IMR-90 (cell line): ENCODE results near the gene COL13A1. TPM values are rescaled to one million over a fixed set of nuclear protein-coding genes. Genes with fewer than 3 reads are reported as not detected.

ENCODE experiments used
- ATAC-seq: fragments of 200-7000 bp; cut with Tn5 transposase; 2 replicates; pipeline ENCODE4 v1.9.1; 2020; ENCODE audit warnings: low read depth, mild to moderate bottlenecking, moderate library complexity
- BruUV-seq: library from RNA; stranded (reverse); fragments of 400-500 nt; replicated peaks from 2 replicates; lab custom pipeline; 2021; lab: Mats Ljungman, UMichigan
- CTCF ChIA-PET: fragments of 300-600 bp; formaldehyde crosslinking; extraction: SDS; loops from one replicate; lab custom pipeline; 2021; ENCODE audit warnings: antibody characterized with exemption; lab: Yijun Ruan, JAX
- POLR2A ChIA-PET: fragments of 300-600 bp; sonication (Branson Sonifier 250); formaldehyde crosslinking; loops from one replicate; lab custom pipeline; 2022; ENCODE audit warnings: antibody characterized with exemption; ENCODE audit not compliant: unreplicated experiment; lab: Charles Lee
- DNase-seq: peaks from one replicate; pipeline ENCODE4 v3.0.0; 2013
- H2AFZ ChIP-seq: replicated peaks from 2 replicates; pipeline ENCODE3; 2013; ENCODE audit warnings: low read length, mild to moderate bottlenecking; ENCODE audit not compliant: poor library complexity
- H2AK5ac ChIP-seq: 2 replicates; pipeline ENCODE4 v1.6.1; 2013; ENCODE audit warnings: low read depth, low read length, inconsistent platforms
- H2AK9ac ChIP-seq: replicated peaks from 2 replicates; pipeline ENCODE3; 2013; ENCODE audit warnings: mild to moderate bottlenecking, low read depth, low read length, moderate library complexity; ENCODE audit not compliant: poor library complexity
- H2BK120ac ChIP-seq: 2 replicates; pipeline ENCODE4 v1.6.1; 2013; ENCODE audit warnings: low read depth, low read length, inconsistent platforms
- H2BK15ac ChIP-seq: 3 replicates; pipeline ENCODE4 v1.6.1; 2013; ENCODE audit warnings: low read depth, low read length, inconsistent platforms
- H2BK20ac ChIP-seq: 2 replicates; pipeline ENCODE4 v1.6.1; 2013; ENCODE audit warnings: low read depth, mild to moderate bottlenecking, inconsistent platforms, low read length, moderate library complexity
- H2BK5ac ChIP-seq: 2 replicates; pipeline ENCODE4 v1.6.1; 2013; ENCODE audit warnings: mild to moderate bottlenecking, low read depth, low read length, inconsistent platforms; ENCODE audit not compliant: poor library complexity, severe bottlenecking
- H3K14ac ChIP-seq: replicated peaks from 2 replicates; pipeline ENCODE4 v1.6.1; 2013; ENCODE audit warnings: low read depth, low read length, inconsistent platforms
- H3K18ac ChIP-seq: 2 replicates; pipeline ENCODE4 v1.6.1; 2013; ENCODE audit warnings: low read depth, low read length, control low read depth
- H3K23ac ChIP-seq: 2 replicates; pipeline ENCODE4 v1.6.1; 2013; ENCODE audit warnings: low read depth, low read length, inconsistent platforms
- H3K27ac ChIP-seq: 2 replicates; pipeline ENCODE4 v1.5.1; 2013; ENCODE audit warnings: mild to moderate bottlenecking, control low read depth, low read length; ENCODE audit not compliant: insufficient read depth
- H3K27me3 ChIP-seq: 2 replicates; pipeline ENCODE4 v1.6.1; 2013; ENCODE audit warnings: low read length; ENCODE audit not compliant: control insufficient read depth, insufficient read depth
- H3K36me3 ChIP-seq: 2 replicates; pipeline ENCODE4 v1.6.1; 2013; ENCODE audit warnings: low read length, mixed read lengths; ENCODE audit not compliant: control insufficient read depth, insufficient read depth
- H3K4ac ChIP-seq: 2 replicates; pipeline ENCODE4 v1.6.1; 2013; ENCODE audit warnings: low read depth, low read length, inconsistent platforms
- H3K4me1 ChIP-seq: 2 replicates; pipeline ENCODE4 v1.6.1; 2013; ENCODE audit warnings: low read length, mixed read lengths; ENCODE audit not compliant: control insufficient read depth, insufficient read depth
- H3K4me2 ChIP-seq: 2 replicates; pipeline ENCODE4 v1.6.1; 2013; ENCODE audit warnings: low read depth, mild to moderate bottlenecking, control low read depth, low read length, moderate library complexity
- H3K4me3 ChIP-seq: 2 replicates; pipeline ENCODE4 v1.5.1; 2013; ENCODE audit warnings: low read depth, mild to moderate bottlenecking, control low read depth, low read length, moderate library complexity; ENCODE audit not compliant: insufficient read depth
- H3K56ac ChIP-seq: 2 replicates; pipeline ENCODE4 v1.6.1; 2013; ENCODE audit warnings: low read length, inconsistent platforms; ENCODE audit not compliant: insufficient read depth; ENCODE audit errors: extremely low read depth
- H3K79me1 ChIP-seq, 2 experiments: 2 replicates each; pipeline ENCODE4 v1.6.1; 2013; ENCODE audit warnings: low read length in 2 of 2, inconsistent platforms in 1 of 2, low read depth in 1 of 2
- H3K9ac ChIP-seq: 2 replicates; pipeline ENCODE4 v1.6.1; 2013; ENCODE audit warnings: low read depth, low read length, control low read depth
- H3K9me1 ChIP-seq: 2 replicates; pipeline ENCODE4 v1.6.1; 2013; ENCODE audit warnings: low read length, inconsistent platforms; ENCODE audit not compliant: insufficient read depth
- H3K9me3 ChIP-seq: 2 replicates; pipeline ENCODE4 v1.6.1; 2013; ENCODE audit warnings: low read length; ENCODE audit not compliant: control insufficient read depth, insufficient read depth
- H4K20me1 ChIP-seq: 2 replicates; pipeline ENCODE4 v1.6.1; 2013; ENCODE audit warnings: low read length, inconsistent platforms; ENCODE audit not compliant: insufficient read depth
- H4K5ac ChIP-seq: 2 replicates; pipeline ENCODE4 v1.6.1; 2013; ENCODE audit warnings: mild to moderate bottlenecking, low read depth, low read length, control low read depth
- H4K8ac ChIP-seq, 2 experiments: 2 replicates each; pipeline ENCODE4 v1.6.1; 2013; ENCODE audit warnings: low read depth in 2 of 2, low read length in 2 of 2, control low read depth in 1 of 2, inconsistent platforms in 1 of 2
- H4K91ac ChIP-seq: 2 replicates; pipeline ENCODE4 v1.6.1; 2013; ENCODE audit warnings: low read depth, low read length, inconsistent platforms; ENCODE audit not compliant: insufficient read depth
- CTCF ChIP-seq: conservative IDR thresholded peaks from 2 replicates; pipeline ENCODE4 v1.5.1; 2012; ENCODE audit warnings: mild to moderate bottlenecking, low read depth, low read length, improper control_type of control experiment
- FOS ChIP-seq: fragments of 150-350 bp; IDR thresholded peaks from 2 replicates; pipeline ENCODE4 v1.6.1; 2016; ENCODE audit warnings: low read depth, low read length
- MAZ ChIP-seq: IDR thresholded peaks from 2 replicates; pipeline ENCODE4 v1.6.1; 2012; ENCODE audit warnings: low read depth, mild to moderate bottlenecking, low read length, improper control_type of control experiment, moderate library complexity, borderline replicate concordance
- MXI1 ChIP-seq: IDR thresholded peaks from 2 replicates; pipeline ENCODE4 v1.6.1; 2012; ENCODE audit warnings: low read depth, mild to moderate bottlenecking, low read length, moderate library complexity, borderline replicate concordance
- RAD21 ChIP-seq: IDR thresholded peaks from 2 replicates; pipeline ENCODE4 v1.6.1; 2012; ENCODE audit warnings: low read length, improper control_type of control experiment
- WGBS, 2 experiments: methylation state at CpG; one replicate each; pipeline versions ENCODE4 v1.1.5 to v1.1.7; 2013; ENCODE audit warnings: missing lambda C conversion rate in 2 of 2; ENCODE audit not compliant: insufficient read length in 1 of 2; ENCODE audit errors: extremely low coverage in 2 of 2; 5-methylcytosine and 5-hydroxymethylcytosine counted together
- dilution Hi-C: fragments of 300-500 bp; cut with HindIII; formaldehyde crosslinking; loops from one replicate; pipeline ENCODE4 v1.14.3; 2018; ENCODE audit warnings: low sequenced_read_pairs; ENCODE audit not compliant: unreplicated experiment
- in situ Hi-C: fragments of 300-500 bp; cut with MboI; formaldehyde crosslinking; loops from 3 replicates; pipeline ENCODE4 v1.14.3; 2019; ENCODE audit warnings: low sequenced_read_pairs, inconsistent platforms, mixed read lengths
- intact Hi-C: fragments of 100-400 bp; cut with micrococcal nuclease; formaldehyde crosslinking; loops from 2 replicates; pipeline ENCODE4 v1.10.0; 2022
- polyA plus RNA-seq, 3 experiments: library from polyadenylated mRNA; depleted of rRNA; stranded (reverse); fragments of >200 nt; gene quantifications; 2 replicates each; pipeline ENCODE4 v1.2.3, GENCODE V29; 2012; ENCODE audit warnings: low replicate concordance in 1 of 3
- total RNA-seq: library from RNA; depleted of rRNA; stranded (reverse); fragments of >200 nt; gene quantifications from 2 replicates; pipeline ENCODE4 v1.2.3, GENCODE V29; 2012

COL13A1 gene
- total and polyA plus RNA-seq, 2 of the 4 experiments (the other 2 are of a cell fraction), result 12.2 to 31.3 TPM

- Histone ChIP-seq H3K9me1 (peaks cover 15% of the 10 kb centered on the region), H4K91ac (peak overlapping the region; percentile 92), H2AFZ (peak overlapping the region; percentile 94), H3K36me3 (no peaks in the 10 kb centered on the region), H3K9ac (peak overlapping the region; percentile 86), H3K4me3 (peak overlapping the region; percentile 63), H3K4ac (peak overlapping the region; percentile 95), H3K4me1 (peaks cover 22% of the 10 kb centered on the region), H3K4me2 (peak overlapping the region; percentile 95), H3K27me3 (peaks cover 3% of the 10 kb centered on the region; the same call in 1 of the 2 replicates), H3K56ac (peak overlapping the region; percentile 96; the same call in 1 of the 2 replicates), H2AK9ac (peak overlapping the region; percentile 85), H3K9me3 (no peaks in the 10 kb centered on the region), H2BK15ac (peak overlapping the region; percentile 87; the same call in 1 of the 3 replicates), H4K8ac (peak overlapping the region; percentile 87 to 90; a peak in 3 of 4 replicates), H2AK5ac (peak overlapping the region; percentile 87), H3K27ac (peak overlapping the region; percentile 50; the same call in 1 of the 2 replicates), H3K18ac (no peak overlapping the region; the same call in 1 of the 2 replicates), H3K23ac (peak overlapping the region; percentile 99), H4K20me1 (0 out of 2 replicates have a peak, but pooled peaks cover 8% of the 10 kb centered on the region), H2BK120ac (peak overlapping the region; percentile 86), H4K5ac (no peak overlapping the region), H2BK20ac (no peak overlapping the region), H3K14ac (peak overlapping the region; percentile 93), H3K79me1 (peaks cover 6 to 51% of the 10 kb centered on the region in 2 experiments), H2BK5ac (peak overlapping the region; percentile 58)
- WGBS, 2 experiments, result 0% methylated on average over 42 of the region's 80 CpGs; no CpG with 5 or more reads in 1 of the 2 experiments
- ATAC-seq (peak; percentile 46), DNase-seq (peak; percentile 56)
- intact Hi-C loops (loop anchor here (5.0 to 10.0 kb wide), 3 partner anchors 65 to 342 kb away; partner anchors contain the start of gene TYSND1), dilution Hi-C loops (no loop called here), in situ Hi-C loops (loop anchor here (10.0 kb wide), 1 partner anchor 158 kb away; no protein-coding TSS in a partner anchor)
- CTCF ChIA-PET, result no interaction called here
- no TSS peak for BruUV-seq
- POLR2A ChIA-PET, result no interaction called here
- TF ChIP-seq MXI1, result no peak
- TF ChIP-seq FOS, result no peak
- peak; percentile 24; the same call in 1 of the 2 replicates for TF ChIP-seq CTCF
- 0 out of 2 replicates have a peak, but pooled peaks have one; percentile 17 for TF ChIP-seq MAZ
- peak; percentile 5; the same call in 1 of the 2 replicates for TF ChIP-seq RAD21
Observed at GRCh38 chr10:69802424-69803161, 887 bp downstream of the COL13A1 start.
